ENCODE measurements around the gene COG5. TPM values are rescaled to one million over a fixed set of nuclear protein-coding genes. Genes with fewer than 3 reads are reported as not detected.

The COG5 gene
- total and polyA plus RNA-seq, 10 of the 15 experiments (the other 5 are each of a cell fraction or from before 2014, with no cell fraction given), result 5.5 to 27.9 (median 15.6) TPM

DNA sequence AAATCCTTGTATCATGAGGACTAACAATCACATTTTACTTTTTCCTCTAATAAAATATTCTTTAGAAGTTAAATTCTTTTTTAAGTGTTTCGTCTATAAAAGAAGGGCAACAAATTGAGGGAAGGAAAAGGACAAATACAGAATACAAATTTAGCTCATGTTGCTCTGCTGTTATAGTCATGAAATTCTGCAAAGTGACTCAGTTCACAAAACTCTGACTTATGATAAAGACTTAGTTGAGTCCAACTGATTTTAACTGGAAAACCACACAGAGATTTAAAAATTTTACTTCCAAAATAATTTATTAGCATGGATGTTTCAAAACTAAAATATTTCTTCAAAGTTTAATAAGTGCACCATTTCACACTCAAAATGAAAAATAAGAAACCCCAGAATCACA lies 168.9 kb downstream of the COG5 start:
- Histone ChIP-seq H3K4me1 (ENCODE audit: control insufficient read depth, insufficient read depth, low read length) (no peaks in the 10 kb centered on the region), H3K4me3 (no peak overlapping the region), H3K4me2 (ENCODE audit: control insufficient read depth, insufficient read depth) (no peak overlapping the region), H2AFZ (ENCODE audit: control insufficient read depth, low read depth, low read length) (no peak overlapping the region), H3K27me3 (replicated peaks in 1 of 2; ENCODE audit: control insufficient read depth in 2 of 2, insufficient read depth in 2 of 2, low read length in 1 of 2) (no peaks in the 10 kb centered on the region), H3K27ac (ENCODE audit: control insufficient read depth, insufficient read depth) (no peak overlapping the region), H3K9me3 (replicated peaks; ENCODE audit: control insufficient read depth, insufficient read depth, low read length) (no peaks in the 10 kb centered on the region), H3K9ac (ENCODE audit: control insufficient read depth, insufficient read depth, low read length) (no peak overlapping the region), H3K79me2 (ENCODE audit: control insufficient read depth, insufficient read depth, low read length) (no peaks in the 10 kb centered on the region), H4K20me1 (ENCODE audit: control insufficient read depth, insufficient read depth) (no peaks in the 10 kb centered on the region), H3K36me3 (ENCODE audit: control insufficient read depth in 2 of 2, insufficient read depth in 2 of 2, low read length in 1 of 2) (no peaks in the 10 kb centered on the region)
- DNase-seq (ENCODE audit: low read depth, low spot score) (no peak), ATAC-seq (no peak), FAIRE-seq (no peak)
- intact Hi-C loops (cut with micrococcal nuclease; ENCODE audit: unreplicated experiment), result no loop called here
- TF ChIP-seq, protein P1, sequence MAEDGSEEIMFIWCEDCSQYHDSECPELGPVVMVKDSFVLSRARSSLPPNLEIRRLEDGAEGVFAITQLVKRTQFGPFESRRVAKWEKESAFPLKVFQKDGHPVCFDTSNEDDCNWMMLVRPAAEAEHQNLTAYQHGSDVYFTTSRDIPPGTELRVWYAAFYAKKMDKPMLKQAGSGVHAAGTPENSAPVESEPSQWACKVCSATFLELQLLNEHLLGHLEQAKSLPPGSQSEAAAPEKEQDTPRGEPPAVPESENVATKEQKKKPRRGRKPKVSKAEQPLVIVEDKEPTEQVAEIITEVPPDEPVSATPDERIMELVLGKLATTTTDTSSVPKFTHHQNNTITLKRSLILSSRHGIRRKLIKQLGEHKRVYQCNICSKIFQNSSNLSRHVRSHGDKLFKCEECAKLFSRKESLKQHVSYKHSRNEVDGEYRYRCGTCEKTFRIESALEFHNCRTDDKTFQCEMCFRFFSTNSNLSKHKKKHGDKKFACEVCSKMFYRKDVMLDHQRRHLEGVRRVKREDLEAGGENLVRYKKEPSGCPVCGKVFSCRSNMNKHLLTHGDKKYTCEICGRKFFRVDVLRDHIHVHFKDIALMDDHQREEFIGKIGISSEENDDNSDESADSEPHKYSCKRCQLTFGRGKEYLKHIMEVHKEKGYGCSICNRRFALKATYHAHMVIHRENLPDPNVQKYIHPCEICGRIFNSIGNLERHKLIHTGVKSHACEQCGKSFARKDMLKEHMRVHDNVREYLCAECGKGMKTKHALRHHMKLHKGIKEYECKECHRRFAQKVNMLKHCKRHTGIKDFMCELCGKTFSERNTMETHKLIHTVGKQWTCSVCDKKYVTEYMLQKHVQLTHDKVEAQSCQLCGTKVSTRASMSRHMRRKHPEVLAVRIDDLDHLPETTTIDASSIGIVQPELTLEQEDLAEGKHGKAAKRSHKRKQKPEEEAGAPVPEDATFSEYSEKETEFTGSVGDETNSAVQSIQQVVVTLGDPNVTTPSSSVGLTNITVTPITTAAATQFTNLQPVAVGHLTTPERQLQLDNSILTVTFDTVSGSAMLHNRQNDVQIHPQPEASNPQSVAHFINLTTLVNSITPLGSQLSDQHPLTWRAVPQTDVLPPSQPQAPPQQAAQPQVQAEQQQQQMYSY (CRISPR knock-in tag; IDR thresholded peaks at IDR 0.05), result no peak
- TF ChIP-seq CHD4 (IDR thresholded peaks at IDR 0.05) (no peak), BMI1 (IDR thresholded peaks at IDR 0.05; ENCODE audit: borderline replicate concordance) (no peak), ZNF622 (IDR thresholded peaks at IDR 0.05) (no peak), CHD1 (IDR thresholded peaks at IDR 0.05; ENCODE audit: low read depth, low read length) (no peak), SIN3A (IDR thresholded peaks at IDR 0.05; ENCODE audit: low read depth, low read length) (no peak), CREB1 (IDR thresholded peaks at IDR 0.05; ENCODE audit: low read depth) (no peak), NFIC (IDR thresholded peaks at IDR 0.05; ENCODE audit: low read depth, low read length) (no peak)
- TF ChIP-seq, protein P2, sequence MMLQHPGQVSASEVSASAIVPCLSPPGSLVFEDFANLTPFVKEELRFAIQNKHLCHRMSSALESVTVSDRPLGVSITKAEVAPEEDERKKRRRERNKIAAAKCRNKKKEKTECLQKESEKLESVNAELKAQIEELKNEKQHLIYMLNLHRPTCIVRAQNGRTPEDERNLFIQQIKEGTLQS (IDR thresholded peaks at IDR 0.05; ENCODE audit: borderline replicate concordance, extremely low read depth, low read depth, low read length), result no peak
- TF ChIP-seq, protein P3, sequence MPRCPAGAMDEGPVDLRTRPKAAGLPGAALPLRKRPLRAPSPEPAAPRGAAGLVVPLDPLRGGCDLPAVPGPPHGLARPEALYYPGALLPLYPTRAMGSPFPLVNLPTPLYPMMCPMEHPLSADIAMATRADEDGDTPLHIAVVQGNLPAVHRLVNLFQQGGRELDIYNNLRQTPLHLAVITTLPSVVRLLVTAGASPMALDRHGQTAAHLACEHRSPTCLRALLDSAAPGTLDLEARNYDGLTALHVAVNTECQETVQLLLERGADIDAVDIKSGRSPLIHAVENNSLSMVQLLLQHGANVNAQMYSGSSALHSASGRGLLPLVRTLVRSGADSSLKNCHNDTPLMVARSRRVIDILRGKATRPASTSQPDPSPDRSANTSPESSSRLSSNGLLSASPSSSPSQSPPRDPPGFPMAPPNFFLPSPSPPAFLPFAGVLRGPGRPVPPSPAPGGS (IDR thresholded peaks at IDR 0.05; ENCODE audit: borderline replicate concordance, insufficient read depth, low read depth, low read length, poor library complexity, severe bottlenecking), result no peak
- TF ChIP-seq, protein P4, sequence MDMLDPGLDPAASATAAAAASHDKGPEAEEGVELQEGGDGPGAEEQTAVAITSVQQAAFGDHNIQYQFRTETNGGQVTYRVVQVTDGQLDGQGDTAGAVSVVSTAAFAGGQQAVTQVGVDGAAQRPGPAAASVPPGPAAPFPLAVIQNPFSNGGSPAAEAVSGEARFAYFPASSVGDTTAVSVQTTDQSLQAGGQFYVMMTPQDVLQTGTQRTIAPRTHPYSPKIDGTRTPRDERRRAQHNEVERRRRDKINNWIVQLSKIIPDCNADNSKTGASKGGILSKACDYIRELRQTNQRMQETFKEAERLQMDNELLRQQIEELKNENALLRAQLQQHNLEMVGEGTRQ (IDR thresholded peaks at IDR 0.05; ENCODE audit: borderline replicate concordance, low read depth, low read length), result no peak
- TF ChIP-seq, protein P5, sequence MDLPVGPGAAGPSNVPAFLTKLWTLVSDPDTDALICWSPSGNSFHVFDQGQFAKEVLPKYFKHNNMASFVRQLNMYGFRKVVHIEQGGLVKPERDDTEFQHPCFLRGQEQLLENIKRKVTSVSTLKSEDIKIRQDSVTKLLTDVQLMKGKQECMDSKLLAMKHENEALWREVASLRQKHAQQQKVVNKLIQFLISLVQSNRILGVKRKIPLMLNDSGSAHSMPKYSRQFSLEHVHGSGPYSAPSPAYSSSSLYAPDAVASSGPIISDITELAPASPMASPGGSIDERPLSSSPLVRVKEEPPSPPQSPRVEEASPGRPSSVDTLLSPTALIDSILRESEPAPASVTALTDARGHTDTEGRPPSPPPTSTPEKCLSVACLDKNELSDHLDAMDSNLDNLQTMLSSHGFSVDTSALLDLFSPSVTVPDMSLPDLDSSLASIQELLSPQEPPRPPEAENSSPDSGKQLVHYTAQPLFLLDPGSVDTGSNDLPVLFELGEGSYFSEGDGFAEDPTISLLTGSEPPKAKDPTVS (IDR thresholded peaks at IDR 0.05; ENCODE audit: low read depth, low read length), result no peak
- TF ChIP-seq, protein P6, sequence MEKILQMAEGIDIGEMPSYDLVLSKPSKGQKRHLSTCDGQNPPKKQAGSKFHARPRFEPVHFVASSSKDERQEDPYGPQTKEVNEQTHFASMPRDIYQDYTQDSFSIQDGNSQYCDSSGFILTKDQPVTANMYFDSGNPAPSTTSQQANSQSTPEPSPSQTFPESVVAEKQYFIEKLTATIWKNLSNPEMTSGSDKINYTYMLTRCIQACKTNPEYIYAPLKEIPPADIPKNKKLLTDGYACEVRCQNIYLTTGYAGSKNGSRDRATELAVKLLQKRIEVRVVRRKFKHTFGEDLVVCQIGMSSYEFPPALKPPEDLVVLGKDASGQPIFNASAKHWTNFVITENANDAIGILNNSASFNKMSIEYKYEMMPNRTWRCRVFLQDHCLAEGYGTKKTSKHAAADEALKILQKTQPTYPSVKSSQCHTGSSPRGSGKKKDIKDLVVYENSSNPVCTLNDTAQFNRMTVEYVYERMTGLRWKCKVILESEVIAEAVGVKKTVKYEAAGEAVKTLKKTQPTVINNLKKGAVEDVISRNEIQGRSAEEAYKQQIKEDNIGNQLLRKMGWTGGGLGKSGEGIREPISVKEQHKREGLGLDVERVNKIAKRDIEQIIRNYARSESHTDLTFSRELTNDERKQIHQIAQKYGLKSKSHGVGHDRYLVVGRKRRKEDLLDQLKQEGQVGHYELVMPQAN (conservative IDR thresholded peaks at IDR 0.05), result no peak
- 85% methylated on average over 1 of the region's 1 CpG for WGBS (ENCODE audit: insufficient coverage, insufficient replicate concordance, low lambda C conversion rate, missing lambda C conversion rate)
- POLR2A ChIA-PET, result no interaction called here
- CTCF ChIA-PET, result interaction anchor here (1.1 to 2.2 kb wide), 3 partner anchors 8 to 21 kb away, joined by 4 to 7 read pairs (median 4); no protein-coding TSS in a partner anchor
- SMC1A ChIA-PET (ENCODE audit: uncharacterized antibody, unreplicated experiment), result interaction anchor here (1.2 kb wide), 1 partner anchor 28 kb away, joined by 4 read pairs; no protein-coding TSS in a partner anchor
- in situ Hi-C loops (cut with MboI), result no loop called here
- no TSS peak for BruUV-seq (replicated peaks)
- RAD21 ChIA-PET (ENCODE audit: unreplicated experiment), result no interaction called here
